GM19463 (cell line): ENCODE data around the gene SPEF2.
"Not testable (repeated sequence)": the region's sequence is repeated elsewhere in the genome, so short reads cannot be mapped to it uniquely, and the experiment has no call there.

ENCODE experiments used
- ATAC-seq: cut with Tn5 transposase; IDR thresholded peaks from one replicate; pipeline ENCODE4 v1.9.1; 2021; ENCODE audit warnings: mild to moderate bottlenecking, moderate library complexity; ENCODE audit not compliant: unreplicated experiment

The SPEF2 gene

GRCh38 chr5:35651002-35651756 lies 33.5 kb downstream of the SPEF2 start:
- ATAC-seq = no peak

DNA sequence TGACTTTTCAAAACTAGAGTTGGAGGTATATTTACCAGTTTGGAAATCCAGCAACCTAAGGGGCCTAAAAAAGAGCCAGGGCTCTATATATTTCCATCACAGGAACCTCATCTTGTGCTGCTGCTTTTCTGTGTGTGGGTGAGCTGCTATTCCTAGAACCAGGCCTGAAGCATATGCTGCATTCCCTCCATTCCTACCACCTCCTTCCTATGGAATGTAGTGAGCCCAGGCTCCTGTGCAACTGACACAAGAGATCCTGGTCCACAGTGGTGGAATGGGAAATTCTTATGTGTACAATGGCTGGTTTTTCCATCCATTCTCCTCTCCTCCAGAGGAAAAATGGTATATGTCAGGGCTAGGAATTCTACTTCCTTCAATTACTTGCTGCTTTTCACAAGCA lies 39.1 kb downstream of the SPEF2 start:
- no peak for ATAC-seq

- no peak for ATAC-seq
Measured at GRCh38 chr5:35657877-35658276, 40.2 kb downstream of the SPEF2 start.

DNA sequence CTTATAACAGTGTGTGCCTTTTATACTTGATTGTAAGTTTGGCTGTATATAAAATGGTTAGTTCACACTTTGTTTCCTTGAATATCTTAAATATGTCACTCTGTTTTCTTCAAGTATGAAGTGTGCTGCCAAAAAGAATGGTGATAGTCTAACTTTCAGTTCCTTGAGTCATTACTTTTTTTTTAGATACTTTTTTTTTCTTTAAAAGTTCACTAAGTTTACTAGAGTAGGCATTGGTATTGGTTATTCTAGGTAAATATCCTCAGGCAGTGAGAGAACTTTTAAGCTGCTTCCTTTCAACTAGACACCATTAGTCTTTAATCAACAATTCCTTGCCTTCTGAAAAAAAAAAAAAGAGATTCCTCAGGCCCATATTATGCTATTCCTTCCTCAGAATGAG lies 41.9 kb downstream of the SPEF2 start:
- ATAC-seq = no peak

- ATAC-seq = no peak
Measured at GRCh38 chr5:35660451-35660850, 42.8 kb downstream of the SPEF2 start.

DNA sequence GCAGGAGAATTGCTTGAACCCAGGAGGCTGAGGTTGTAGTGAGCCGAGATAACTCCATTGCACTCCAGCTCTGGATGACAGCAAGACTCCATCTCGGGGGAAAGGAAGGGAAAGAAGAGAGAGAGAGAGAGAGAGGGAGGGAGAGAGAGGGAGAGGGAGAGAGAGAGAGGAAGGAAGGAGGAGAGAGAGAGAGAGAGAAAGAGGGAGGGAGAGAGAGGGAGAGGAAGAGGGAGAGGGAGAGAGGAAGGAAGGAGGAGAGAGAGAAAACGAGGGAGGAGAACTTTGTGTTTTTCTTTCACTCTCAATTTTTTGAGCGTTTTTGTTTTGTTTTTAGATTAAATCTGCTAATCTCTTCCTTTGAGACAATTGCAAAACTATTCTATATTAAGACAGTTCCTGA lies 46.9 kb downstream of the SPEF2 start:
- ATAC-seq = no peak

DNA sequence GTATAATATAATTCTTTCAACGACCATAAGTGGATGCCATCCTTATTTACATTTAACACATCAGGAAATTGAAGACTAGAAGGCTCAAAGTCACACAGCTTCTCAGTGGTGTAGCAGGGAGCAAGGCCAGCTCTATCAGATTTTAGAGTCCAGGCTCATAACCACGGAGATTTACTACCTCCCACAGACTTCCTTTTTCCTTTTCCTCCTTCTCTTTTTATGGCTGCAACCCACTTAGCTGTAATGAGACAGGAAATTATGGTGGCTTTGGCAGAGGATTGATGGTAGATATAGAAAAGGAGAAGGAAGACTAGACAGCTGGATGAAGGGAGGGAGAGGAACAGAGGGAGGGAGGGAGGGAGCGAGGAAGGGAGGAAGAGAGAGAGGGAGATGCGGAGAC lies 47.4 kb downstream of the SPEF2 start:
- no peak for ATAC-seq

DNA sequence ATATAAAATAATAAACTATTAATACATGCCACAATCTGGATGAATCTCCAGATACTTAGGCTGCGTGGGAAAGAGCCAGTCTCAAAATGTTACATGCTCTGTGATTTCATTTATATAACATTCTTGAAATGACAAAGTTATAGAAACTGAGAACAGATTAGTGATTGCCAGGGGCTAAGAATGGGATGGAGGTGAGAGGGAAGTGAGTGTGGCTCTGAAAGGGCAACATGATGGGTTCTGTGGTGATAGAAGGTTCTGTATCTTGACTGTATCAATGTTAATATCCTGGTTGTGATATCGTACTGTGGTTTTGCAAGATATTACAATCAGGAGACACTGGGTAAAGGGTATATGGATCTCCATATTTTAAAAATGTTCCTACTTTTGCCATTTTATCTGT lies 50.7 kb downstream of the SPEF2 start:
- ATAC-seq = peak; percentile 67

GRCh38 chr5:35668794-35669193 lies 51.1 kb downstream of the SPEF2 start:
- ATAC-seq = no peak

GRCh38 chr5:35671541-35672295 lies 54.1 kb downstream of the SPEF2 start:
- no peak for ATAC-seq

- not testable (repeated sequence) for ATAC-seq
Measured at GRCh38 chr5:35672296-35672655, 54.6 kb downstream of the SPEF2 start.

GRCh38 chr5:35672995-35673394 lies 55.3 kb downstream of the SPEF2 start:
- no peak for ATAC-seq

DNA sequence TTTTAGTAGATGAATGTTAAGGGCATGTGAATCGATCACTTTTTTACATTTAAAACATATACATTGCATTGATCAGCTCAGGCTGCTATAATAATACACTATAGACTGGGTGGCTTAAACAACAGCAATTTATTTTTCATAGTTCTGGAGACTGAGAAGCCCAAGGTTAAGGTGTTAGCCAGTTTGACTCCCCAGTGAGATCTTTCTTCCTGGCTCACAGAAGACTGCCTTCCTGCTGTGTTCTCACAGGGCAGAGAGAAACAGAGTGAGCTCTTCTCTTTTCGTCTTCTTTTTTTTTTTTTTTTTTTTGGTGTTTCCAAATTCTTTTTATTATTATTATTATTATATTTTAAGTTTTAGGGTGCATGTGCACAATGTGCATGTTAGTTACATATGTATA lies 56.4 kb downstream of the SPEF2 start:
- no peak for ATAC-seq

- no peak for ATAC-seq
Measured at GRCh38 chr5:35675392-35675791, 57.7 kb downstream of the SPEF2 start.

DNA sequence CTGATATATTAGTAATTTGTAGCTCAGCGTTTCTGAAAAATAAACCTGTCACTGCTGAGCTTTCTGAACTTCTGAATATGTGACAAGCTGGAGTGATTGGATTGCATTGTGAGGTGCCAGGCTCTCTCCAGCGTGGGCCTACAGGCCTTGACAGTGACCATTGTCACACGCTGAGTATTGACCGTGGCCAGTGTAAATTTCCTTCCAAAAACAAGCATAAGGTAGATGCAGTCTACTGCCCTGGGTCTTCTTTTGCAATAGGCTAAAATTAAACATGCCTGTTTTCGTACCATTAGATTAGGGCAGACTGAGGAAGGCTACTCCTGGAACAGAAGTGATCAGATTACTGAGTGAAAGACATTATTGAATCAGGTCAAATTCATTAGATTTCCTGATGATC lies 60.2 kb downstream of the SPEF2 start:
- ATAC-seq = no peak

DNA sequence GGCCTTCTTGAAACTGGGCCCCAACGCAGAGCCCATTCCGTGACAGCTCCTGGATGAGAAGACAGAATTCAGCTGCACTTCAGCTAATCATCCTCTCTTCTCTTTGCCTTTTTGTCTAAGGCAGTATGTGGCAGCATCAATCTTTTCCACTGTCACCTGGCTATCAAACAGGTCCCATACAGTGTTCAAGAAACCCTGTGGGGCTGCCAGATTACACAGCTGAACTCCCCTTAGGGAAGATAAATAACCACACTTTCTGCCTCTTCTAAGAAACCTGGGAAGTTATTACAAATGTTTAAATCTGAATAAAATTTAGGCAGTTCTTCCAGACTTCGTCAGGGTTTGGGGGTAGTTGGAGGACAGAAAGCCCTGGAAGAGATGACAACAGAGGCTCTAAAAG lies 61.0 kb downstream of the SPEF2 start:
- no peak for ATAC-seq

- no peak for ATAC-seq
Measured at GRCh38 chr5:35679357-35679756, 61.7 kb downstream of the SPEF2 start.

DNA sequence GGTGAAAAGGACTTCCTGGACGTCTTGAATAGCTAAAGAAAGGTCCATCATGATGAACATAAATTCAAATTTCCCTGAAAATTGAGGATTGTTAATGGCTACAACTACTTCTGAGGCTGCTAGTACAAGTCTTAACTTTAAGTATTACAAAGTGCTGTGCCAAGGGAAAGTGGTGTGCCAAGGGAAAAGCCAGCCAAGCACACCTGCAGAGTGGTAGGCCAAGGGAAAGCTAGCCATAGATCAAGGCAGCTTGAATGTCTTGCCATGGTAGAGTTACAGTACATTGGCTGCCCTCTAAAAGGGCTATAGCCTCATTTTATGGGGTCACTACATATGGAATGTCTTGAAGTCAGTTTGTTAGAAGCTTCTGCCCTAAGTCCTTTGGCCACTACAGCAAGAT lies 64.2 kb downstream of the SPEF2 start:
- ATAC-seq = no peak

- no peak for ATAC-seq
Measured at GRCh38 chr5:35683466-35683865, 65.8 kb downstream of the SPEF2 start.

DNA sequence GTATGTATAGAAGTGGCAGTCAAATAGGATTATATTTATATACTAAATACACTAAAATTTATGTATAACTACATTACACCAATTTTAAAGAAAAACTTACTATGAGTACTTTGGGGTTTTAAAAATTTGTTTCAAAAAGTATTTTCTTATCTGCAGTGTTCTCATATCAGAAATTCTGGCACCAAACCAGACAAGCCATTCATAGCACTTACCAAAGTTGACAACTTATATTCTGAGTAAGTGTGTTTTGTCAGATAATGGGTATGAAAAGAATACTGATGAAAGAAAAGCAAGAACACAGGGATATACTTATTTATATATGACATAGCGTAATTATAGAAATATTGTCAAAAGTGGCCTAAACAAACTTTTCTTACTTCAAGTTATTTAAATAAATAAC lies 67.5 kb downstream of the SPEF2 start:
- ATAC-seq = no peak

DNA sequence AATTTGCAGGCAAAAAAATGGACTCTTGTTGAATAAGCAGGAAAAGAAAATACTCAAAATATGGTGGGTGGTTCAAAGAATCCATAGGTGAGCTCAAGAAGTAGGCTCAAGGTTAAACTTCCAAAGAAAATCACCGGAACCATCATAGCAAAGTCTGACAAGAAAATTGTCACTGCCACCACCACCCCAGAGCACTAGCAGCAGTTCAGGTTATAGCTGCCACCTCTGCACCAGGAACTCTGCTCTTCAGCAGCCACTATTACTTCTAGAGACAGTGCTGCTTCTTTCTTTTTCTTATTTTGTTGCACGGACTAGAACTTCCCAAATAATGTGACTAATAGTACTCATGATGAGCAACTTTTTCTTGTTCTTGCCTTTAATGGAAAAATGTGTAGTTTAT lies 70.3 kb downstream of the SPEF2 start:
- ATAC-seq = no peak

DNA sequence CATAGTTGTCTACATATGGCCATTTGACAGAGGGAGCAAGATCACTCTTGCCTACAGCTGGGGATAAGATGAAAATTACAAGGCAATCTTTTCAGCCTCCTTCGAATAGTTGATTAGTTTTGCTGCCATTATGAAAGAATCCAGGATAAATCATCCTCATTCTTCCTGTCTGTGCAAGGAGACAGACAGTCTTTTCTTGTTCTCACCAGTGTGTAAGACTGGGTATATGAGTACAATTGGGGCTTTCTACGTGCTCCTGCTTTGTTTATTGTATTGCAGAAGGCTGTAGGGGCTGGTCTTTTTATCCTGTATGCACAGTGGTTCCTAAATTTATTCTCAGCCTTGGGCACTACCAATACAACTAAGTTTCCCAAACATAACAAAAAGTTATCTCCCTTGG lies 76.8 kb downstream of the SPEF2 start:
- no peak for ATAC-seq
